Breast epithelium (tissue), 3 donors: ENCODE results near the gene HM13.

Source experiments
- POLR2A ChIP-seq: fragments of 450-650 bp; IDR thresholded peaks from one replicate; pipeline ENCODE4 v1.6.1; 2016; ENCODE audit warnings: antibody characterized with exemption, mild to moderate bottlenecking, moderate library complexity
- POLR2AphosphoS5 ChIP-seq, 3 donors: sonication (generic); formaldehyde crosslinking; IDR thresholded peaks; one replicate each; pipeline ENCODE4 v1.6.1; 2017; ENCODE audit warnings: antibody characterized with exemption in 3 of 3
- TF ChIP-seq, protein P1 (sequence below), 3 donors: fragments of 450-650 bp; IDR thresholded peaks; one replicate each; pipeline ENCODE4 v1.5.1; 2016 to 2017; ENCODE audit warnings: antibody characterized with exemption in 3 of 3, mild to moderate bottlenecking in 3 of 3, moderate library complexity in 3 of 3

DNA sequence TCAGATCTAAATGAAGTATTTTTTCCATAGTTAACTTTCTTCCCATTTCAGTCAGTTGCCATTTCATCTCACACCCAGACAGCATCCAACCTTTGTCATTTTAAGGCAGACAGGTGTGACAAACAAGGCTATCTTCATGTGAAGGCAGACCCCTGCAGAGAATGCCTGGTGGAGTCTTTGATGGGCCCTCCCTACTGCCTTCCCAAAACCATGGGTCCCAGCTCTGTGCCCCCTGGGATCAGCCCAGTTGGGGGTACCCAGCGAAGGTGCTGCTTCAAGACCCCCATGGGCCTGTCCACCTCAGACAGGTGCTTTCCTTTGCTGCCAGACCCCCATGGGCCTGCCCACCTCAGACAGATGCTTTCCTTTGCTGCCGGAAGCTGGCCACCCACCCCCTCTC lies 62.5 kb downstream of the HM13 start:
- TF ChIP-seq, protein P1, sequence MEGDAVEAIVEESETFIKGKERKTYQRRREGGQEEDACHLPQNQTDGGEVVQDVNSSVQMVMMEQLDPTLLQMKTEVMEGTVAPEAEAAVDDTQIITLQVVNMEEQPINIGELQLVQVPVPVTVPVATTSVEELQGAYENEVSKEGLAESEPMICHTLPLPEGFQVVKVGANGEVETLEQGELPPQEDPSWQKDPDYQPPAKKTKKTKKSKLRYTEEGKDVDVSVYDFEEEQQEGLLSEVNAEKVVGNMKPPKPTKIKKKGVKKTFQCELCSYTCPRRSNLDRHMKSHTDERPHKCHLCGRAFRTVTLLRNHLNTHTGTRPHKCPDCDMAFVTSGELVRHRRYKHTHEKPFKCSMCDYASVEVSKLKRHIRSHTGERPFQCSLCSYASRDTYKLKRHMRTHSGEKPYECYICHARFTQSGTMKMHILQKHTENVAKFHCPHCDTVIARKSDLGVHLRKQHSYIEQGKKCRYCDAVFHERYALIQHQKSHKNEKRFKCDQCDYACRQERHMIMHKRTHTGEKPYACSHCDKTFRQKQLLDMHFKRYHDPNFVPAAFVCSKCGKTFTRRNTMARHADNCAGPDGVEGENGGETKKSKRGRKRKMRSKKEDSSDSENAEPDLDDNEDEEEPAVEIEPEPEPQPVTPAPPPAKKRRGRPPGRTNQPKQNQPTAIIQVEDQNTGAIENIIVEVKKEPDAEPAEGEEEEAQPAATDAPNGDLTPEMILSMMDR (IDR thresholded peaks at IDR 0.05): no peak
- no peak for TF ChIP-seq POLR2A
- no peak for TF ChIP-seq POLR2AphosphoS5 (IDR thresholded peaks at IDR 0.05)
